Measurements from ENCODE around the gene TIMM22.
"Not testable (repeated sequence)": the region's sequence is repeated elsewhere in the genome, so short reads cannot be mapped to it uniquely, and the experiment has no call there.

The TIMM22 gene

DNA sequence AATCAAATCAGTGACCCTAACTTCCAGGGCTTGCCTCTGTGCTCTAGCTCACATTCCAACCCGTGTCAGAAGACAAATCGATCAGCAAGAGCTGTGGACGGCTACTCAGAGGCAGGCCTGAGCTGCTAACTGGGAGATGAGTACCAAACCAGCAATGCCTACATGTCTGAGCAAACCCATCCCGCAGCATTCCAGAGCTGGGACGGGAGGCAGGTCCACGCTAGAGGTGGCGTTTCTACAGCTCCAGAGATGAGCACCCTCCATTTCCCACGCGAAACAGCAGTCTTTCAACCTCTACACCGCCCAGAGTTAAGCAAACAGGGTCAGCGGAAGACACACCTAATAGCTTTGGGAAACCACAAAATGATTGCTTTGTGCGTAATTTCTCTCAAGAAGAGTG lies 23.9 kb upstream of the TIMM22 start:
- DNase-seq: no peak

DNA sequence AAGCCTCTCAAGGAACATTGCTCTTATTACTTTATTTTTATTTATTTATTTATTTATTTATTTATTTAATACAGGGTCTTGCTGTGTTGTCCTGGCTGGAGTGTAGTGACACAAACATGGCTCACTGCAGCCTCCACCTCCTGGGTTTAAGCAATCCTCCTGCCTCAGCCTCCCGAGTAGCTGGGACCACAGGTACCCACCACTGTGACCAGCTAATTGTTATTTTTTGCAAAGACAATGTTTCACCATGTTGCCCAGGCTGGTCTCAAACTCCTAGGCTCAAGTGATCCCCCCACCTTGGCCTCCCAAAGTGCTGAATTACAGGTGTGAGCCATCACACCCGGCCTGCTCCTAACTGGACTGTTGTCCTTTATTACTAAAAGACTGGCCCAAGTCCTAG lies 22.2 kb upstream of the TIMM22 start:
- DNase-seq: not testable (repeated sequence)

GRCh38 chr17:975371-975915 lies 21.5 kb upstream of the TIMM22 start:
- no peak for DNase-seq

DNA sequence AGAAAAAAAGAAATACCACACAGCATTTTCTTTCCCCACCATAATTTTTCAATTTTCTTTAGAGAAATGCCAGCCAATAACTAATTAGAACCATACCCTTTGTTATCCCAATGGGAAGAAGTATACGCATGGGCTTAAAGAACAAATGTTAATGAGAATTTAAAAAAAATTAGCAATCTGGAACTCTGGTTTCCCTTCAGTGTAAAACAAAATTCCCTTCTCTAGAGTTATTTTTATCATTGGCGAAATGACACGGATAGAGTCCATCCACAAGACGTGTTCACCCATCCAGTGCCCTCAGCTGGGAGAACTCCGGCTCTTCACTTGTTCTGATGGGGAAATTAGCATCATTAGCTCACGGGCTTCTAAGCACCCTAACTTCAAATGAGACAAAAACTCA lies 20.6 kb upstream of the TIMM22 start:
- DNase-seq: no peak

GRCh38 chr17:977166-977565 lies 19.8 kb upstream of the TIMM22 start:
- DNase-seq: no peak

DNA sequence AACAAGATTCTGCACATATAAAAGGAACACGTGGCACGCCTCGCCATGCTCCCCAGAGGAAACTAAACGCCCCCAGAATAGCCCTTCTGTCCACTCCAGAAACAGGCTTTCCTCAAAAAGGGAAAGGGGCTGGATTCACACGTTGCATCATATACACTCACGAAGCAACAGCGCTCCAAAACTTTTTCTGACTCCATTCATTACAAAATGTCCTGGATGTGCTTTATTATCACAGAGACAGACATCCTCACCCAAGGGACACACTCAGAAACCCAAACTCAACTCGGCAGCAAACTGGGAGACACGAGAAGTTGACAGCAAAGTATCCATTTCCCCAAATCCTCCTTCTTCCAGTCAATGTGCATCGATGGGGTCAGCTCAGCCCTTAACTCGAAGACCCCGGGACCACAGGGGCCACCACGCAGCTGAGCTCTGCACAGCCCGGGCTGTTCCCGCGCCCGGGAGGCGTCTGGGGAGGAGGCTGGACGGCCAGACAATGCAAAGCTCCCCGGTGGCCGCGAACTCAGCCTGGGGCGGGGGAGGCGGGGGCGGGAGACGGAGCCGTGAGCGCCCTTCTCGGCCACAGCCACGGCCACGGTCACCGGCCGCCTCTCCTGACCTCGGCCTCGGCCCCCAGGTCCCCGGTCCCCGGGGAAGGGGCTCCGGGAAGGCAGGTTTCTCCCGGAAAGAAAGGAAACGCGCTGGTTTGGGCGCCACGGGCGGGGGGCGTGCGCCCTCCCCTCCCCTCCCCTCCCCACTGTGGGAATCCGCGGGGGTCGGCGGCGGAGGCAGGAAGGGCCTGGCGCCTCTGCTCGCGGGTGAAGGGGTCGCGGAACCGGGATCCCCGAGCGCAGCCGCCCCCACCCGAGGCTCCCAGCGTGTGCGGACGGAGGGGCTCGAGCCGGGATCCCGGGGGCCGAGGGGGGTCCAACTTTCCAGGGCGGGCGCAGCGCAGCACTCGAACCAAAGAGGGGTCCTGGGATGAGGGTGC lies 18.5 kb upstream of the TIMM22 start:
- no peak for DNase-seq

DNA sequence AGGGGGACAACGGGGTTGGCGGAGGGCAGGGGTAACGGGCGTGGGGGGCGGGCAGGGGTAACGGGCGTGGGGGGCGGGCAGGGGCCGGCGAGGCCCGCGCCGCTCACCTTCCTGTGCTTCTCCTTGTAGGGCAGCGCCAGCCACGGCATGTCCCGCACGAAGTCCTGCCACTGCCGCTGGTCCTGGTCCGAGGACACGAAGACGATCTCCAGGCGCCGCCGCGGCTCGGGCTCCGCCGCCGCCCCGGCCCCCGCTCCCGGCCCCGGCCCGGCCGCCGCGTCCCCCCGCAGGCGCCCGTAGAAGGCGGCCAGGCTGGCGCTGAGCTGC lies 17.8 kb upstream of the TIMM22 start:
- DNase-seq: no peak

DNA sequence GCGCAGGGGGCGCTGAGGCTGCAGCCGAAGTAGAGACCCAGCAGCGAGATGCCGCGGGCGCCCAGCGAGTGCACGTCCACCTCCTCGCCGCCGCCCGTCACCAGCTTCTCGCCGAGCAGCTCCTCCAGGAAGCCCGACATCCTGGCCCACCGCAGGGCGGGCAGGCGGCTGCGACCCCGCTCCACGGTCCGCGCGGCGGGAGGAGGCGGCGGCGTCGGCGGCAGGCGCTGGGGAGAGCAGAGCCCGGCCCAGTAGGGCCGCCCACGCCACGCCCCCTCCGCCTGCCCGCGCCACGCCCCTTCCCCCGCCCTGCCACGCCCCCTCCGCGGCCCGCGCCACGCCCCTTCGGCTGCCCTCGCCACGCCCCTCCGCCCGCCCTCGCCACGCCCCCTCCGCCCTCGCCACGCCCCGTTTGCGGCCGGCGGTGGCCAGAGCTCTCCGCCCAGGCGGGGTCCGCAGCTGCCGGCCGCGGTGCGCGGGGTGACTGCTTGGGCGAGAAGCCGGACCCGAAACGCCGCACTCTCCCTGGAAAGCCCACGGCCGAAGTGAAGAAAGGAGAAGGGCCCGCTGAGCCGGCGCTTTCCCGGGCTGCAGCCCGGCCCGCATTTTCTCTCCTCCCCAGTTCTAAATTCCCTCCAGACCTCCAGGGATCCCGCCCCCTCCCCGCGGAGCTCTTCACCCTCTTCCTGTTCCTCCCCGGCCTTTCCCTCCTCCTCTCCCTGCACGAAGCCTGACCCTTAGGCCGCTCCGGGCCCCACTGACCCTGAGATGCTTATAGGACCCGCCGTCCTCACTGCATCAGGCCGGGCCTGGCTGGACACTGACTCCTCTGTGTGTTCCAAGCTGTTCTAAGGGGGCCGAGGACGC lies 17.2 kb upstream of the TIMM22 start, which contains the start of gene NXN:
TSS of gene NXN (minus strand) at position 238 of the 867 bp plus-strand sequence.
- peak; percentile 92 for DNase-seq

DNA sequence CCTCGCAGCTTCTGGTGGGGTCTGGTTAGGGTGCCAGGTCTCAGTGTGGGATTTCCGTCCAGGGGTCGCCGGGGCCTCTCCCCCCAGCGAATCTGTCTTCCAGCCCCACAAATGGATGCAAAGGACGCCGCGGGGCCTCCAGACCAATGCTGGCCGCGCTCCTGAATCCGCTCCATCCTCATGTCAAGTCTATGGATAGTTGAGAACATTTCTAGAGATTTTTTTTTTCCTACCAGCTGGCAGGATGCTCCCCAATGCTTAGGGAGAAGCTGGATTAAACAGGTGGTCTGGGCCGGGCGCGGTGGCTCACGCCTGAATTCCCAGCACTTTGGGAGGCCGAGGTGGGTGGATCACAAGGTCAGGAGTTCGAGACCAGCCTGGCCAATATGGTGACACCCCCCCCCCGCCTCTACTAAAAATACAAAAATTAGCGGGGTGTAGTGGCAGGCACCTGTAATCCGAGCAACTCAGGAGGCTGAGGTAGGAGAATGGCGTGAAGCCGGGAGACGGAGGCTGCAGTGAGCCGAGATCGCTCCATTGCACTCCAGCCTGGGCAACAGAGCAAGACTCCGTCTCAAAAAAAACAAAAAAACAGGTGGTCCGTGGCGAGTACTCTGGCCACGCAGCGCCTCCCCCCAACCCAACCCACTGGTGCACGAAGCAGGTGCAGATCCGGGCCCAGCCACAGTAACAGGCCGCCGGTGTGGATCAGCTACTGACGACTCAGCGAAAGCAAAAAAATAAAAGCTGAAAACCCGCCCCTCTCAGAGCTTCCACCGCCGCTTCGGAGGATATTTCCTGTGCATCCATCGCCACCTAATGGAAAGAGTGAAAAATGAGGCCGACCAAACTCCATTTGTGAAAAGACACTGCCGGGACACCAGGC lies 16.3 kb upstream of the TIMM22 start:
- peak; percentile 83 for DNase-seq

- no peak for DNase-seq
Observed at GRCh38 chr17:981292-981658, 15.7 kb upstream of the TIMM22 start.

DNA sequence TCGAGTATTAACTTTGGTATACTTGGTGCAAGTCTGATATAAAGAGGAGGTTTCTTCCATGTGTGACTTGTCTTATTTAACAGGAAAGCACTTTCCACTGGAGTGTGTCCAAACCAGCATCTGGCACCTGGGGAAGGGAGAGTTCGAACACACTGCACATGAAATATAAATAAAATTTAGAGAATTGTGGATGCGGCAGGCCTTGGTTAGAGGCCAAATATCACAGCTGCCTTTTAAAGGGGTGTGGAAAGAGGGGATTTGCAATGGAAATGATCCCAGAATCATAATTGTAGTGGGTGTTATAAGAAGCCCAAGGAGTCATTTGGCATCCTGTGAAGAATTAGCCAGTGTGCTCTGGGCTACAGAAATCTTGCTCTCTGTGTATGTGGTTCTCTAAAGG lies 13.0 kb upstream of the TIMM22 start:
- no peak for DNase-seq

- DNase-seq: no peak
Observed at GRCh38 chr17:986322-986929, 10.5 kb upstream of the TIMM22 start.

DNA sequence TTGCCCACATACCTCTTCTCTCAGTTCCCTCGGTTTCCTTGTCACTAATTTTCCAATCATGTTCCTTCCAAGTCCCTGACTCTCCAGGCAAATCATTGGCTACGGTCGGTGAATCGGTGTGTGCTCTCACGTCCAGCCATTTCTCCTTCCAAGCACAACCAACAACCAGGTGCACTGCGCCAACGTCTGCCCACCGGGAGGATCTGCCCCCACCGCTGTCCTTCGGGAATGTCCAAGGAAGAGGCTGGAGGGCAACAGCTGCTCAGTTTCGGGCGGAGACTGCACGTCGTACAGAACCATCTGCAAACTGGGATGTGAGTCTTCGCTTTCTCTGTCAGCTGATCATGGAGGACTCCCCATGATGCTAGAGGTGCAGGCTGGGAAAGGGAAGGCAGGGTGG lies 9.0 kb upstream of the TIMM22 start:
- no peak for DNase-seq

GRCh38 chr17:988561-988960 lies 8.4 kb upstream of the TIMM22 start:
- DNase-seq: no peak

GRCh38 chr17:992933-993332 lies 4.0 kb upstream of the TIMM22 start:
- DNase-seq: no peak

GRCh38 chr17:995324-995723 lies 1.6 kb upstream of the TIMM22 start:
- DNase-seq: not testable (repeated sequence)

- no peak for DNase-seq
Observed at GRCh38 chr17:998111-998510, 1.2 kb downstream of the TIMM22 start.

- DNase-seq: no peak
Observed at GRCh38 chr17:1000597-1001461, 3.9 kb downstream of the TIMM22 start.

DNA sequence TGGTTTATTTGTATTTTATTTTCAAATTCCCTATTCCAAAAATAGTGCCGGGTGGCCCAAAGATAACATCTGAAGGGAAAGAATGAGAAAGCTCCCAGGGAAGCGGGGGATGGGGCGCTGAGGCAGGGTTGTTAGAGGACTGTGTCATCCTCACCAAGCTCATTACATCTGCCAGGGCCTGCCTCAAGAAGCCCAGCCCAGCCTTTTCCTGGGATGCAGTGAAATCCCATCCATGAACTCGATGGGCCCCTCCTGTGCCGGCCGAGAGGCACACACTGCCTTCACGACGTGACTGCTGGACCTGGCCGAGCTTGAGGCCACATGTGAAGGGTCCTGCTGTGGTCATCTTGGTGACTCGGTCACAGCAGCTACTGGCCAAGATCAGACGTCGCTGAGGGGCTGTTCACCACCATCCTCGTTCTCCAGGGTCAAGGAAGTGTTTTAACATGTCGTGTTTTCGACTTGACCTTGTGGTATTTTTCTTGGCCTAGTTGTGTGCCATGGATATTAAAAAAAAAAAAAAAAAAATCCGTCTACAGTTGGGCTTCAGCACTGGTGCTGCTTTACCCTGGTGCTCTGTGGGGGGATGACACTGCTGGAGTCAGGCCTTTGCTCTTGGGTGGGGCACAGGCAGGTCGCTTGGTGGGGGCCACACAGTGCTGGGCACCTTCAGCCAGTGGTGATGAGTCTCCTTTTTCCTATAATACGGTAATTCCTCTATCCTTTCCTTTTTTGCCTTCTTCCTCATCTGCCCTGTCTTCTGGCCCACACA lies 4.9 kb downstream of the TIMM22 start:
- DNase-seq: no peak

DNA sequence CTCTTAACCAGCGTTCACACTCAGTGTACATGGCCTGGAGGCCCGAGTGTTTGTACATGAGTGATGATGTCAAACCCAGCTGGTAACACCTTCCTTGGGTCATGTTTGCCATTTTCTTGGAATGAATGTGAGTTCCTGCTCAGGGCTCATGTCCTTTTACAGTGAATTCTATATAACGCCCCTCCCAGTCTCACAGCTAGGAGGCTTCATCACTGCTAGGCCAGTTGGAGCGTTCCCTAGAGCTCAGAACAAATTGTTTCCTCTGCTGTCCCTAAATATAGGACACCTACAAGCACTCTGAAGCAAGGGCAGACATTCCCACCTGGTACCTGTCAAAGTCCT lies 5.5 kb downstream of the TIMM22 start:
- DNase-seq: no peak
